ENCODE measurements around the gene USP34.

The USP34 gene

GRCh38 chr2:61181382-61182058 is 289.4 kb downstream of the USP34 start:
- Histone ChIP-seq H3K36me3 (ENCODE audit: control insufficient read depth, insufficient read depth, low read length) (peaks cover 11% of the 10 kb centered on the region), H3K4me3 (ENCODE audit: low read length) (no peak overlapping the region)

GRCh38 chr2:61180686-61181085 is 290.2 kb downstream of the USP34 start:
- Histone ChIP-seq H3K9ac (ENCODE audit: low read length) (no peak overlapping the region), H3K4me3 (ENCODE audit: low read length) (no peak overlapping the region), H3K36me3 (ENCODE audit: control insufficient read depth, insufficient read depth, low read length) (peaks cover 11% of the 10 kb centered on the region), H3K4me1 (ENCODE audit: control insufficient read depth, insufficient read depth, low read length) (peaks cover 39% of the 10 kb centered on the region), H3K27me3 (ENCODE audit: control insufficient read depth, insufficient read depth, low read length) (no peaks in the 10 kb centered on the region), H3K9me3 (ENCODE audit: control insufficient read depth, low read length) (no peaks in the 10 kb centered on the region)

More at GRCh38 chr2:61181382-61182058, 289.4 kb downstream of the USP34 start:
- no peaks in the 10 kb centered on the region for H3K9me3 ChIP-seq (ENCODE audit: control insufficient read depth, low read length)
- peaks cover 39% of the 10 kb centered on the region for H3K4me1 ChIP-seq (ENCODE audit: control insufficient read depth, insufficient read depth, low read length)
- H3K9ac ChIP-seq (ENCODE audit: low read length): no peak overlapping the region
- H3K27me3 ChIP-seq (ENCODE audit: control insufficient read depth, insufficient read depth, low read length): no peaks in the 10 kb centered on the region

- Histone ChIP-seq H3K9me3 (ENCODE audit: control insufficient read depth, low read length) (no peaks in the 10 kb centered on the region), H3K27me3 (ENCODE audit: control insufficient read depth, insufficient read depth, low read length) (no peaks in the 10 kb centered on the region), H3K9ac (ENCODE audit: low read length) (peak overlapping the region; percentile 45), H3K4me3 (ENCODE audit: low read length) (no peak overlapping the region), H3K4me1 (ENCODE audit: control insufficient read depth, insufficient read depth, low read length) (peaks cover 39% of the 10 kb centered on the region), H3K36me3 (ENCODE audit: control insufficient read depth, insufficient read depth, low read length) (peaks cover 11% of the 10 kb centered on the region)
Measured at GRCh38 chr2:61179701-61180639, 290.9 kb downstream of the USP34 start.

- Histone ChIP-seq H3K36me3 (ENCODE audit: control insufficient read depth, insufficient read depth, low read length) (peaks cover 8% of the 10 kb centered on the region), H3K4me1 (ENCODE audit: control insufficient read depth, insufficient read depth, low read length) (peaks cover 39% of the 10 kb centered on the region), H3K27me3 (ENCODE audit: control insufficient read depth, insufficient read depth, low read length) (no peaks in the 10 kb centered on the region), H3K9me3 (ENCODE audit: control insufficient read depth, low read length) (no peaks in the 10 kb centered on the region), H3K9ac (ENCODE audit: low read length) (peak overlapping the region; percentile 97), H3K4me3 (ENCODE audit: low read length) (peak overlapping the region; percentile 75)
Measured at GRCh38 chr2:61178603-61179545, 292.0 kb downstream of the USP34 start.

- H3K4me1 ChIP-seq (ENCODE audit: control insufficient read depth, insufficient read depth, low read length): peaks cover 39% of the 10 kb centered on the region
- H3K9me3 ChIP-seq (ENCODE audit: control insufficient read depth, low read length): no peaks in the 10 kb centered on the region
- H3K36me3 ChIP-seq (ENCODE audit: control insufficient read depth, insufficient read depth, low read length): no peaks in the 10 kb centered on the region
- peak overlapping the region; percentile 97 for H3K9ac ChIP-seq (ENCODE audit: low read length)
- H3K4me3 ChIP-seq (ENCODE audit: low read length): peak overlapping the region; percentile 75
- H3K27me3 ChIP-seq (ENCODE audit: control insufficient read depth, insufficient read depth, low read length): no peaks in the 10 kb centered on the region
Measured at GRCh38 chr2:61177727-61178549, 292.9 kb downstream of the USP34 start.

GRCh38 chr2:61176755-61177726 is 293.8 kb downstream of the USP34 start:
- Histone ChIP-seq H3K4me1 (ENCODE audit: control insufficient read depth, insufficient read depth, low read length) (peaks cover 39% of the 10 kb centered on the region), H3K36me3 (ENCODE audit: control insufficient read depth, insufficient read depth, low read length) (no peaks in the 10 kb centered on the region), H3K27me3 (ENCODE audit: control insufficient read depth, insufficient read depth, low read length) (no peaks in the 10 kb centered on the region)

GRCh38 chr2:61175036-61175435 is 295.9 kb downstream of the USP34 start:
- H3K4me1 ChIP-seq (ENCODE audit: control insufficient read depth, insufficient read depth, low read length): peaks cover 21% of the 10 kb centered on the region
- no peaks in the 10 kb centered on the region for H3K36me3 ChIP-seq (ENCODE audit: control insufficient read depth, insufficient read depth, low read length)
- no peak overlapping the region for H3K9ac ChIP-seq (ENCODE audit: low read length)
- no peak overlapping the region for H3K4me3 ChIP-seq (ENCODE audit: low read length)
- H3K9me3 ChIP-seq (ENCODE audit: control insufficient read depth, low read length): no peaks in the 10 kb centered on the region
- no peaks in the 10 kb centered on the region for H3K27me3 ChIP-seq (ENCODE audit: control insufficient read depth, insufficient read depth, low read length)

More at GRCh38 chr2:61176755-61177726, 293.8 kb downstream of the USP34 start:
- Histone ChIP-seq H3K9me3 (ENCODE audit: control insufficient read depth, low read length) (no peaks in the 10 kb centered on the region), H3K4me3 (ENCODE audit: low read length) (peak overlapping the region; percentile 75), H3K9ac (ENCODE audit: low read length) (peak overlapping the region; percentile 97)

- H3K36me3 ChIP-seq (ENCODE audit: control insufficient read depth, insufficient read depth, low read length): no peaks in the 10 kb centered on the region
- no peak overlapping the region for H3K9ac ChIP-seq (ENCODE audit: low read length)
- peaks cover 2% of the 10 kb centered on the region for H3K4me1 ChIP-seq (ENCODE audit: control insufficient read depth, insufficient read depth, low read length)
- H3K9me3 ChIP-seq (ENCODE audit: control insufficient read depth, low read length): no peaks in the 10 kb centered on the region
- no peaks in the 10 kb centered on the region for H3K27me3 ChIP-seq (ENCODE audit: control insufficient read depth, insufficient read depth, low read length)
- no peak overlapping the region for H3K4me3 ChIP-seq (ENCODE audit: low read length)
Measured at GRCh38 chr2:61173116-61173515, 297.8 kb downstream of the USP34 start.

GRCh38 chr2:61172671-61173070 is 298.2 kb downstream of the USP34 start:
- no peak overlapping the region for H3K4me3 ChIP-seq (ENCODE audit: low read length)
- no peak overlapping the region for H3K9ac ChIP-seq (ENCODE audit: low read length)
- H3K4me1 ChIP-seq (ENCODE audit: control insufficient read depth, insufficient read depth, low read length): no peaks in the 10 kb centered on the region
- H3K36me3 ChIP-seq (ENCODE audit: control insufficient read depth, insufficient read depth, low read length): no peaks in the 10 kb centered on the region
- H3K27me3 ChIP-seq (ENCODE audit: control insufficient read depth, insufficient read depth, low read length): no peaks in the 10 kb centered on the region
- no peaks in the 10 kb centered on the region for H3K9me3 ChIP-seq (ENCODE audit: control insufficient read depth, low read length)

GRCh38 chr2:61167579-61167978 is 303.3 kb downstream of the USP34 start:
- Histone ChIP-seq H3K36me3 (ENCODE audit: control insufficient read depth, insufficient read depth, low read length) (no peaks in the 10 kb centered on the region), H3K27me3 (ENCODE audit: control insufficient read depth, insufficient read depth, low read length) (no peaks in the 10 kb centered on the region), H3K9ac (ENCODE audit: low read length) (no peak overlapping the region), H3K9me3 (ENCODE audit: control insufficient read depth, low read length) (no peaks in the 10 kb centered on the region), H3K4me3 (ENCODE audit: low read length) (no peak overlapping the region), H3K4me1 (ENCODE audit: control insufficient read depth, insufficient read depth, low read length) (no peaks in the 10 kb centered on the region)
